GM20000 (cell line): Measurements from ENCODE around the gene ATF7IP.

Source experiments
- DNase-seq: peaks from one replicate; pipeline ENCODE4 v3.0.0; 2012; ENCODE audit warnings: low spot score
- CTCF ChIP-seq: IDR thresholded peaks from 2 replicates; pipeline ENCODE4 v1.5.1; 2012; ENCODE audit warnings: mild to moderate bottlenecking, control low read depth; ENCODE audit errors: extremely low read depth, missing control alignments

Gene ATF7IP

DNA sequence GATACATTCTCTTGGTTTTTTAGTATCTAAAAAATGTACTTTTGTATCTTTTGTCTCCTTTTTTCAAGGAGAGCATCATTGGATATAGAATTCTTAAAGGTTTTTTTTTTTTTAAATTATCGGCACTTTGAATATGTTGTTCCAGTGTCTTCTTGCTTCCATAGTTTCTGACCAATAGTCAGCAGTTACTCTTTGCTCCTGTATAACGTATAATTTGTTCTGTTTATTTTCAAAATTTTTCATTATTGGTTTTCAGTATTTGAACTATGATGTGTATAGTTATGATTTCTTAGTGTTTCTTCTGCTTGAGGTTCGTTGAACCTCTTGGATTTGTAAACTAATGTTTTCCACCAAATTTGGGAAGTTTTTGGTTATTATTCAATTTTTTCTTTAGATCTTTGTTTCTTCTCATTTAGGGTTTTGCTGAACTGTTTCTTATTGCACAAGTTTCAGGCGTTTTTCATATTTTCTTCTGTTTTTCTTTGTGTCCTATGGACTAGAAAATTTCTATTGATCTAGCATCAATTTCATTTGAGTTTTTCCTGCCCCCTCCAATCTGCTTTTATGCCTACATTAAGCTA, 108.3 kb downstream of the ATF7IP start:
- DNase-seq, result no peak
- TF ChIP-seq CTCF, result no peak

GRCh38 chr12:14479004-14479403, 113.5 kb downstream of the ATF7IP start:
- DNase-seq, result no peak

GRCh38 chr12:14481201-14481600, 115.7 kb downstream of the ATF7IP start:
- DNase-seq, result no peak
- no peak for TF ChIP-seq CTCF

More at GRCh38 chr12:14479004-14479403, 113.5 kb downstream of the ATF7IP start:
- no peak for TF ChIP-seq CTCF

DNA sequence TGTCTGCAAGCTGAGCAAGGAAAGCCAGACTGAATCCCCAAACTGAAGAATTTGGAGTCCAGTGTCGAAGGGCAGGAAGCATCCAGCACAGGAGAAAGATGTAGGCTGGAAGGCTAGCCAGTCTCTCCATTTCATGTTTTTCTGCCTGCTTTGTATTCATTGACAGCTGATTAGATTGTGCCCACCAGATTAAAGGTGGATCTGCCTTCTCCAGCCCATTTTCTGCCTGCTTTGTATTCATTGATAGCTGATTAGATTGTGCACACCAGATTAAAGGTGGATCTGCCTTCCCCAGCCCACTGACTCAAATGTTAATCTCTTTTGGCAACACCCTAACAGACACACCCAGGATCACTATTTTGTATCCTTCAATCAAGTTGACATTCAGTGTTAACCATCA, 116.9 kb downstream of the ATF7IP start:
- no peak for TF ChIP-seq CTCF
- no peak for DNase-seq

DNA sequence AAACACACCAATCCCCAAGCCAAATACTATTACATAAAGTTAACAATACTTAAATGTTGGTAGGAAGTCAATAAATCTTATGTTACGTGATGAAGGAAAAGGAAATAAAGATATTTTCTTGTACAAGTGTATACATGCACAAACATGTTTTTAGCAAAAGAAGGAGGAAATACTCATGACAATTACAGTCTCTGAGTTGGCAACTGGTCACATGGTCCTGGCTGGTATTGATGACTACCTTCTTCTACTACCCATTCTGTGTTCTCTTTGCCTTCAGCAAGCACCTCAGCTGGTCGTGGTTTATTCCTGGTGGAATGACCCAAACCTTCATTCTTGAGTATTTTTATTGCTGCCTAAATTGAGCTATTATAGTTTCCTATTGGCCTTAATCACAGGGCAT, 117.4 kb downstream of the ATF7IP start:
- DNase-seq, result no peak
- no peak for TF ChIP-seq CTCF

DNA sequence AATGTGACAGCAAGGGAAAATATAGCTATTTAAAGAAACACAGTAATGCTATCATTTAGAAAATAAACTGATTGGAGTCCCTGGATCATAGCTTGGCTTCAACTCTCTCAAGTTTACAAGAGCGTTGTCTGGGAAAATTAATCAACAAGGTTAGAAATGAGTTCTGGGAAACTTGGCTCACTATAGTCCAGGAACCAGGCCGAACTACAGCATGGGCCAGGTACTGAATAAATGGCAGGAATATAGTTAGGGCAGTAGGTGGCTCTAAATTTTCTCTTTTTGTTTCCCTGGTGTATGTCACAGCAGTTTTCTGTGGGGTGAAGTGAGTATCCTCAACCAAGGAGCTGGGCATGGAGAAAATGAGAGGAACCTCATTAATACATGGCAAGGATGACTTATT, 129.8 kb downstream of the ATF7IP start:
- DNase-seq, result no peak
- no peak for TF ChIP-seq CTCF

GRCh38 chr12:14505626-14506596, 140.4 kb downstream of the ATF7IP start:
- no peak for DNase-seq
- no peak for TF ChIP-seq CTCF
